Fibroblast of the aortic adventitia (primary cell): ENCODE data around the gene NTN3. TPM values are rescaled to one million over a fixed set of nuclear protein-coding genes. Genes with fewer than 3 reads are reported as not detected.

Experiments
- DNase-seq: peaks from one replicate; pipeline ENCODE4 v3.0.0-alpha.2; 2010; ENCODE audit warnings: low read depth
- H3K4me3 ChIP-seq: 2 replicates; pipeline ENCODE4 v1.5.1; 2011; ENCODE audit warnings: low read depth, mild to moderate bottlenecking, control low read depth, low read length, moderate library complexity
- CTCF ChIP-seq: IDR thresholded peaks from 2 replicates; pipeline ENCODE4 v1.5.1; 2011; ENCODE audit warnings: mild to moderate bottlenecking, low read length, control low read depth, inconsistent platforms; ENCODE audit not compliant: insufficient read depth
- total RNA-seq: library from RNA; depleted of rRNA; stranded (reverse); fragments of >200 nt; gene quantifications from 2 replicates; pipeline ENCODE4 v1.2.3, GENCODE V29; 2012; ENCODE audit warnings: low replicate concordance

The NTN3 gene
- total RNA-seq, 1 donor: 0.45 TPM

GRCh38 chr16:2498531-2499253, 27.6 kb downstream of the NTN3 start:
- DNase-seq: no peak

GRCh38 chr16:2499454-2499853, 28.4 kb downstream of the NTN3 start:
- DNase-seq: no peak
- no peak overlapping the region for H3K4me3 ChIP-seq
- TF ChIP-seq CTCF: no peak

More at GRCh38 chr16:2498531-2499253, 27.6 kb downstream of the NTN3 start:
- TF ChIP-seq CTCF: no peak
- H3K4me3 ChIP-seq: no peak overlapping the region

GRCh38 chr16:2499890-2500429, 28.9 kb downstream of the NTN3 start:
- no peak for TF ChIP-seq CTCF
- no peak for DNase-seq
- no peak overlapping the region for H3K4me3 ChIP-seq

- DNase-seq: no peak
- no peak overlapping the region for H3K4me3 ChIP-seq
- no peak for TF ChIP-seq CTCF
These were observed 29.4 kb downstream of the NTN3 start for GRCh38 chr16:2500430-2500917.

- peak; percentile 79 for DNase-seq
These were observed 30.0 kb downstream of the NTN3 start for GRCh38 chr16:2500918-2501750.

More at GRCh38 chr16:2500918-2501750, 30.0 kb downstream of the NTN3 start:
- no peak overlapping the region for H3K4me3 ChIP-seq
- peak; percentile 98 for TF ChIP-seq CTCF
